Activated CD4-positive, CD25-positive, alpha-beta regulatory T cell treated with anti-CD3 and anti-CD28 coated beads, Interleukin-2, amount 50 U/mL, for 24 hours (primary cell): ENCODE measurements around the gene AUTS2.

Experiments used
- ATAC-seq, 2 donors: fragments of 150-1000 bp; cut with Tn5 transposase; one replicate each; pipeline ENCODE4 v1.10.0; 2021; ENCODE audit warnings: mild to moderate bottlenecking in 1 of 2, moderate library complexity in 1 of 2

AUTS2 gene

DNA sequence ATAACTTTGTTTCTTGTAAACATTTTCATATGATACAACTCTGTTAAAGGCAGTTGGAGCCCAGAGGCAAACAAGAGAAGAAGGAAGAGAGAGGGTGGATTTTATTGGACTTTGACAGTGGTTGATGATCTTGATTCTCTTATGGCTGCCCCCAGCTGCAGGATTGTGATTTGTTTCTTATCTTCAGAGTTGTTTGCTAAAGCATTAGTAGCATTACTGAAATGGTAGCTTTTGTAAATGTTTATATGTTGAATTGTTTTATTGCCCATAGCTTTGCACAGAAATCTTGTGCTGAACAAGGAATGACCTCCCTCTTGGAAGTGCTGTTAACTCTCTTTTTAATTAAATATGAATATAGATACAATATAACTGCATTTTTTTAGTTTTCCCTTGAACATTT is 309.4 kb downstream of the AUTS2 start:
- no peak for ATAC-seq

DNA sequence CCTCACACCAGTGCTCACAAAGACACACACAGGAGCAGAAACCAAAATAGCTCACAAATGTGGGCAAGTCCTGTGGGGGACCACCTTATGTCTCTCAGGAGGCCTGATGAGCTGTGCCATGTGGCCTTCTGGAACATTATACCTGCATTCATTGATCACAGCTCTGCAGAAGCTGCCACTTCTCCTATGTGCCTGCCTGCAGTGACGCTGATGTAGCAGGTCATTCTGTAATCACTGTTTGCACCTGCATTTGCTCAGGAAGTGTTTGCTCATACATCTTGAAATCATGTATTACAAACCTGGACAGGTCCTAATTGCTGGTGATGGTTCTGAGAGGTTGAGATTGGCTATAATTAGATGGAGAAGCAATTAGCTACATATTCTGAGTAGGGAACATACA is 310.2 kb downstream of the AUTS2 start:
- ATAC-seq, result no peak

DNA sequence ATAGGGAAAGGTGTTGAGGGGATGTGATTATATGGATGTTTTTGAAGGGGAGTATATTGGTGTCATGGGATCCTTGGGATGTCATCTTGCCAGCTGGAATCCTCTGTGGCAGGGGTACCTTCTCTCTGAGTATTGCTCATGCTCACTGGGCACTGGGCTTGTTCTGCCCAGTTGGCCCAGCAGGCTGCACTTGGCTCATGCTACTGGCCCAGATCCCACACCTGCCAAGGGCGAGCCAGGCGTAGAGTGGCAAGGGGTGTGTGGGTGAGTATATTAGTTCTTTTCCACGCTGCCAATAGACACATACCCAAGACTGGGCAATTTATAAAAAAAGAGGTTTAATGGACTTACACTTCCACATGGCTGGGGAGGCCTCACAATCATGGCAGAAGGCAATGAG is 311.9 kb downstream of the AUTS2 start:
- ATAC-seq, result no peak

DNA sequence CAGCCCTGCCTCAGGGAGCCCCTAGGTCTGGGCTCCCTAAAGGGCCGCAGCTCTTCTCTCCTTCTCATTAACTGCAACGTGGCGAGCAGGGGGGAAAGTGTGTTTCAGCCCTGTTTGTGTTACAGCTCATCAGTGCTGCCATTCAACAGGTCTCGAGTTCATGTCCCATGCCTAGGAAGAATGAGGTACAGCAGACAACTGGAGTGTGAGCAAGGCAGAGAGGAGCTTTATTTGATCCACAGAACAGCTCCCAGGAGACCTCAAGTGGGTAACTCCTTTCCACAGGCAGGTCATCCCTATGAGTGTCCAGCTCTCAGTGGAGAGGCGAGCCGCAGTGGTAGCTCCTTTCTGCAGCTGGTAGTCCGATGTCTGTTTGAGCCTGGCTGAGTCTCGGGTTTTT is 313.1 kb downstream of the AUTS2 start:
- ATAC-seq, result no peak

DNA sequence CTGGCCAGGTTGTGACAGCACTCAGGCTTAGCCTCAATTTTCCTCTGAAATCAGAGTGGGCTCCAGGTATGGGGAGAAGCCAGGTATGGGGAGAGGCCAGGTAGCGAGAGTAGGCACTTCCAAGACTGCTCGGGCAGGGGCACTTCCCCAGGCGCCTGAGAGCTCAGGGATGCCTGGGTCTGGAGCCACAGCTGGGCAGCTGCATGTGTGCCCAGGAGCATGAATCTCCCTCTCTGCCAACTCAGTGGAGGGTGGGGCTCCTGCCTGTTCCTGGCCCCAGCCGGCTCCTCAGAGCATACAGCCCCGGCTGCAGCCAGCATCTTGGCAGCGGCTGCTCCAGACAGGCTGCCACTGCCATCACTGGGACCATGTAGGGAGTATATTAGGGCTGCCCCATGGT is 313.9 kb downstream of the AUTS2 start:
- ATAC-seq, result no peak

DNA sequence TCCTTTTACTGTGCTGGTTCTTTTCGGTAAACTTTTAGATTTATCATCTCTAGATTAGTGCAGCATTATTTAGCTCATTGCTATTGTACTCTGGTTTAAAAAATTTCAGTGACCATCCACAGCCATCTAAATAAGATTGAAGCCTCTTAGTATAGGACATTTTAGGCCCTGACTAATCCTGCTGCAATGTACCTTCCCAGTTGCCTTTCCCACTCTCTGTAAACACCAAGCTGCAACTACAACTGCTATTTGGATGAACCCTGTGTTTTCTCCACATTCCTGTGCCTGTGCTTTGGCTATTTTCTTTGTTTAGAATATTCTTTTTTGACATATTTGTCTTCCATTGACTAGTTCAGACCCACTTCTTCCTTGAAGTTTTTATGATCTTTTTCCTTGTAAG is 314.6 kb downstream of the AUTS2 start:
- no peak for ATAC-seq

DNA sequence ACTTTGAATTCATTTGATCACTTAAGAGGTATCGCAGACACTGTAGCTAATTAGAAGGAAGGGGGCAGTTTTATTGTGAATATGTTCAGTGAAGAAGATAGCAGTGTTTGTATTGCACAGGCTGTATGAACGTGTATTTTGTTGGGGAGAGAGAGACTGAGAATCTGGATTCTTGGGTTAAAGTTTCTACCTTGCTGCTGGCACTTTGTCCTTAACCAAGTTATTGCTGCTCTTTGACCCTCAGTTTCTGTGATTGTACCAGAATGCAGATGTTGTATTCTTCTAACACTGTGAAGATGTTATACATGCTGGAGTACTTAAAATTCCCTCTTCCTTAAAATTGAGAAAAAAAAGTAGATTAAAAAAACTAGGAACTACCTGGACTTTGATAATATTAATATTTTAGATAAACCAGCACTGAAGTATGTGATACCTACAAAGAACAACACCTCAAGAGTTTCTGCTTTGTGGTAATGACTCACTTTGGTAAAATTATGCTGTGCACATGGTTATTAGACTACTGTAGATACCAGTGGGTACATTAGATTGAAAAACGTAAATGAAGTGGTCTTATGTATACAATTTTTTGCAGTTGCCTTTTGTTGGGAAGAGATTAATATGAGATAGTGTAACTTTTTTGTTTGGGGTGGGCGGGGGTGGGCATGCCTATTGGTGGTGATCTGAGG is 321.3 kb downstream of the AUTS2 start:
- ATAC-seq, result no peak

DNA sequence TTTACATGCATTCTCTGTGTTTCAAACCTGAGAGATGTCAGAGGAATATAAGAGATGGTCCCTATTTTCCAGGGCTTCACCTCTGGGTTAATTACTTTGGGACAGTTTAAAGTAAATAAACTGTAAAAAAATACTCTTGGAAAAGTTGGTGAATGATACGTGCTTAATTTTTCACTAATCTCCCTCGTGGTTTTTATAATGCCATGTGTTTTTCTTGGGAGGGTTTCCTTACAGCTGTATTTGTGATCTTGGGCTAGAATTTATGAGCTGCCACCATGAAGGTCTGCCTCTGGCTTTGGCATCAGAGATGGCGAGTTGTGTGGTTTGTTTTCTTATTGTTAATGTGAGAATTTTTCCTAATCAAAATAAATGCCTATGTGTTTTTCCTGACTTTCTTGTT is 322.5 kb downstream of the AUTS2 start:
- ATAC-seq, result no peak

DNA sequence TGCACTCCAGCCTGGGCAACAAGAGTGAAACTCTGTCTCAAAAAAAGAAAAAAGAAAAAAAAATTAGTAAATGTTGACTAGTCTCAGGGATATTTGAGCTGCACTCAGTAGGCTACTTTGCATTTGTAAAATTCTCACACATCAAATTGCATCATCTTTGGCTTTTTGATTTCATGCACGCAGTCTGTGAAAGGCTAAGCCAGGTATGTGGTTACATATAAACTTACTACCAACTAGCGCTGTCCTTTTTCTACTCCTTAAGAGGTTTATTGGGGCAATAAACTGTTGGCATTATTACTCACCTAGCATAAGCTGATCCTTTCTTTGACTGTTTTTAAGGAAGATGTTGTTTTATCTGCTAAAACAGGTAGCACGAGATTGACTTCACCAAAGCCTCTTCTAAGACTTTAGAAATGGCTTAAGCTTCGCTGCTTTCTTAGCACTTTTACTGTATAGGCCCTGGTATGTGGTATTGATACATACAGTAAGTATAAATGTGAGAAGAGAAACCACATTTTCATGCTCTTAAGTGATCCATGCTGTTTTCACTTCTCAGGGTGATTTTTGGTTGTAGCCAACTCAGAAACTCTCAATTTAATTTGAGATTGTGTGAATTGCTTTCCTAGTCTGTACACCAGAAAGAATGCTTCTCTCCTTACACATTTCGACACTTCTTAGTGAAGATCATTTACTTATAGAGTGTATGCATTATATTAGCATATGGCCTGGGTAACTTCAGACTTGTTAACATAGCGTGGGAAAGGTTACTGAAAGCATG is 323.9 kb downstream of the AUTS2 start:
- no peak for ATAC-seq

DNA sequence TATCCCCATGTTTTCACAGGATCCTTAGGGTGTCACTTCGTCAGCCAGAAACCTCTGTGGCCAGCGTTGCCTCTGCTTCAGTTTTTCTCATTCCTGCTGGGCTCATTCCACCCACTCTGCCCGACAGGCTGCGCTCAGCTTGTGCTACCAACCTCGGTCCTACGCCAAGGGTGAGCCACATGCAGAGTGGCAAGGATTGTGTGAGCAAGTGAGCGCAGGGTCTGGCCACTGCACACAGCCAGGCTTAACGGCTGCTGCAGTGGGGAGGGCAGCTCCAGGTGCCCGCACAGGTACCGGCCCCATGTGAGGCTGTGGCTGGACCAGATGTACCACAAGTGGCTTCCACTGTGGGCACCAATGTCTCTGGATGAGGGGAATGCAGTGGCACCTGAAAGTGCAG is 329.2 kb downstream of the AUTS2 start:
- ATAC-seq, result no peak

DNA sequence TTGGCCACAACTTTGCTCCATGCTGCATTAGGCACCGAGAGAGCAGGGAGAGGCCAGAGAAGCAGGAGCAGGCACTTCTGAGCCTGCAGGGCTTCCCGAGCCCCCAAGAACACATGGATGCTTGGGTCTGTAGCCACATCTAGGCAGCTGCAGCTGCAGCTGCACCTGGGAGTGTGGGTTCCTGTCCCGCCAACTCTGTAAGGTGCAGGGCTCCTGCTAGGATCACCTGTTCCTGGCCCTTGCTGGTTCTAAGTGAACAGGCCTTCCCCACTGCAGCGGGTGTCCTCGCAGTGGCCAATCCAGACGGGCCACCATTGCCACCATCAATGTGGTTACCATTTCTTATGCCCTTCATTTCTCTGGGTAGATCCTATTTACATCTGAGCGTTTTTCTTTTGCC is 330.3 kb downstream of the AUTS2 start:
- ATAC-seq, result no peak

DNA sequence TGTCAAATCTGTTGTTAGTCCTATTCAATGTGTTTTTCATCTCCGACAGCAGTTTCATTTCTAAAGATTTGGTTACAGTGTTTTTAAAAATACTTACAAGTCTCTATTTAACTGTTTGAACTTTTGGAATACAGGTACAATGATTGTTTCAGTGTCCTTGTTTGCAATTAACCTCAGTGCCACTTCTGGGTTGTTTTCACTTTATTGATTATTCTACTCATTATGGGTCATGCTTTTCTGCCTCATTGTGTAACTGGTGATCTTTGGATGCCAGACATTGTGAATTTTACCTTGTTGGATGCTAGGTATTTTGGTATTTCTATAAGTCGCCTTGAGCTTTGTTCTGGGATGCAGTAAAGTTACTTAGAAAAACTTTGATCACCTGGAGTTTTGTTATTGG is 331.3 kb downstream of the AUTS2 start:
- ATAC-seq, result no peak

DNA sequence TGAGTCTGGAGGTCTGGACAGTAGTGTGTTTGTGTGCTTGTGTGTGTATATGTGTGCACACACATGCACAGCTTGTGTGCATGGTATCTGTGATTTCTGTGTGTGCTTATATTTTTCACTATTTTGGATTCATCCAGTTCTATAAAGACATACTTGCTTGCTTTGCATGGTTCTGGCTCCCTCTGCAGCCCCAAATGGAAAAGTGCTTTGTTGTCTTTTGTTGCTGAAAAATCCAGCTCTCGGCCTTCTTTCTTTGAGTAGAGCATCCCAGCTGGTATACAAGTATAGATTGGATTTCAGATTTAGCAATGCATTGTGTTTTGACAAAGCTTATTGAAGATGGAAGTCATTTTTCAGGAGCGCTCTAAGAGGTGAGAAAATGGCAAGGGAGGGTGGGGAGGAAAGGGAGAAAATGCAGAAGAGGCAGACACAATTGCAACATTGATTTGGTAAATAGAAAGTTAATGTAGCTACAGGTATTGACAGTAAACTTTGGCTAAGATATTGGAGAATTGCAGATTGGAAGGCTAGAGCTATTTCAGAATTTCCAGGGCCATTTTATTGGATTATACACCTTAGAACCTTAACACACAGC is 333.9 kb downstream of the AUTS2 start:
- ATAC-seq, result no peak

DNA sequence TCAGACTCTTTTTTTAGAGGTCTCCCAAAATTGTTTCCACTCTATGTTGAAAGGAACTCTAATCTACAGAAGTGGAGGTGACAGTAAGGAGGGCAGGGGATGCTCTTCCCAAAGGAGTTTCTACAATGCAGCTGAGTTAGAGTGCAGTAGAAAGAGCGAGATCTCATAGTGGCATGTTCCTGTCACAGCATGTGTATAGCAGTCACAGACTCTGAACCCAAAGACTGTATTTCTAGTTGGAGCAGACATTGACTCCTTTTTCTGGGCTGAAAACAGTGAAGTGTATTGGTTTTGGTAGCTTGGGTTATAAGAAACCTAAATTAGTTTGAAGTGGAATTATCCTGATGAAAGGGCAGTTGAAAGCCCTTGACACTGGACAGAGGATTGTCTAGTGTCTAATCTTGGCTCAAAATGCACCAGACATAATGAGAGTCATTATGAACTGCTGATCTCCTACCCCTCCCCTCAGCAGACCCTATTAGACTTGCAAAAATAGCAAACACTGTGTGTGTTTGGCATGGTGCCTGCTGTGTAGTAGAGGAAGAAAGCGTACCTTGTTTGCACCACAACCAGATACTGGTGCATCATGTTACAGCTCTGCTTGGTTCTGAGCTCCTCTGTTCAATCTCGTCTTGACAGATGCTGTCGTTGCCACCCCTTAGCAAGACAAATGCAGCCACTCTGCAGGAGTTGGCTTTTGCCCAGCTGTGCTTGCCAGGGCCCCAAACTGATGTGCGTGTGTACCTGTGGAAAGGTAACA is 336.0 kb downstream of the AUTS2 start:
- no peak for ATAC-seq

DNA sequence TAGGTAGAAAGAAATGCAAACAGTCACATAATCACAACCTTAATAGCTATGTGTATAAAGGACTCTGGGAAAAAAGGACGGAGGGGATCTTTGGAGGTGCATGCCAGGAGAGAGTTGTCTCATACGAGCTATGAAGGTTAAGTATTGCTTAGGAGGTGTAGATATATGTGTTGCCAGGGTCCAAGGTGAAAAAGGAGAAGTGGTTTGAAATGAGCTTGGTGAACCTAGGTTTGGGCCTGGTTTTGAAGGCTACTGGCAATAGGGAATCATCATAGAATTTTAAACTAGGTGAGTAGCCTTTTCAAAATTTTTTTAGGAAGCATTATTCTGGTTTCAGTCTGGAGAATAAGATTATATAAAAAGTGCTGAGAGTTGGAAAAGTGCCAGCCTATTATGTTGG is 336.8 kb downstream of the AUTS2 start:
- no peak for ATAC-seq

DNA sequence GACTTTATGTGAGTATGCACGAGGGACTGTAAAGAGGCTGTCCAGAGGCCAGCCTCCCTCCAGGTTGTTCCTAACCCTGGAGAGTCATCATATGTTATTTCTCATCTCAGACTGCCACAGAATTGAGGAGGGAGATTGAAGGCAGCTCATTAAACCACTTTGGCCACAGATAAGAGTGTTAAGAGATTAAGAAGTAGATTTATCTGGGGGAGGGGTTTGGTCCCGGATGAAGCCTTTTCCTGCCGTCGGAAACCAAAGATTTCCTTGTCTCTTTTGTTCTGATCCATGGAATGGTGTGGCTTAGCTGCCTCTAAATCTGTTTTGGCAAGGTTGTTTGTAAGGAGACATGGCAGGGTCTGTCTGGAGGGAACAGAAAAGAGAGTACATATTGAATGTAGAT is 338.8 kb downstream of the AUTS2 start:
- ATAC-seq, result no peak

DNA sequence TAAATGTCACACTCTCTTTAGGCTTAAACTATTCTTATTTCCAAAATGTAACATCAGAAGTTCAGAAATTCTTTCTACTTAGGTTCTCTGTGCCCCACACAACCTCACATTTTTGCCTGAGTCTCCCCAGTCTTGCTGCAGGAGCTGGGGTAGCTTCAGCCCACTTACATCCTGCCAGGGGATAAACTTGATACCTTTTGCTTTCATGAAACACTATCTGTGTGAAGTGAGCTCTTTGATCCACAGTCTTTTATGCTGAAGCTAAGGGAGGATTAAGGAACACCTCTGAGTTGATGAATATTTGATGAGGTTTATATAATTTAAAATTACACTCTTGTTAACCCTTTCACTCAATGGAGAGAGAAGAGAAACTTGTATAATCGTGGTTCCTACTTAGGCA is 341.0 kb downstream of the AUTS2 start:
- no peak for ATAC-seq

DNA sequence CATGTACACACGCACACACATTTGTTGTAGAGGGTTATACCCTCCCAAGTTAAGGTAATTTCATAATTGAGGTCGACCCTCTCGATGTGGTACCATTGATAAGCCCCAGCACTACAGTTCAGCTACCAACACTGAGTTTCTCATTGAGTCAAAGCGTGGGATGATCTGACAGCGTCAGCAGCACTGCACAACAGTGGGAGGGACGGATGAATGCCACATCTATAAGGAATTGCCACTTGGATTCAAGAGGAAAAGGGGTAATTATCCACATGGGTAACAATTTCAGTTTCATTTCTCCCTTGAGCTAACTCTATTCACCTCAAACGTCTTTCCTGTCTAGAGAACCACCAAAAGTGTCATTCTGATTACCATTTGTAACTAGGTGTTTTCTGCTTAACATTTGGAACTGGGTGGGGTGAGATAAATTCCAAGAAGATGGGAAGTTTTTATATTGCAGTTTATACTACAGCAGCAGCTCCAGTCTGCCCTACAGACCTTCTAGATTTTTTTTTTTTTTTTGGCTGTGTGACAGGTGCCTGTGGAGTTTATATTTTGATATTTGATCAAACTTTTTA is 342.9 kb downstream of the AUTS2 start:
- ATAC-seq, result no peak

DNA sequence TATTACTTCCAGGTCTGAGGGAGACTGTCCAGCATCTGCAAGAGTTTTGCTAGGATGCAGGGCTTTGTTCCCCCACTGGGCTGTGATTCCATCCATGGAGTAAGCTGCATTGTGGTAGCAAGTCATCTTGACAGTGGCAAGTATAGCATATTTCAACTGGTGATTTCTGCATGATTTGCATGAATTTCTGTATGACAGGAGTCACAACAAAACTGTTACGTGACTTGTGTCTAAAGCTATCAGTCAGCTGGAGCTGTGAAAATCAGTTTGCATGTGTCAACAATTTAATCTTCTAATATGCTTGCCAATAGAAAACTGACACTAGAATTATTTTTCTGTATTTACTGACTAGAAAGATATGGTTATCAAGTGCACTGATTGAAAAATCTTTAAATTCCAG is 344.3 kb downstream of the AUTS2 start:
- ATAC-seq, result no peak

DNA sequence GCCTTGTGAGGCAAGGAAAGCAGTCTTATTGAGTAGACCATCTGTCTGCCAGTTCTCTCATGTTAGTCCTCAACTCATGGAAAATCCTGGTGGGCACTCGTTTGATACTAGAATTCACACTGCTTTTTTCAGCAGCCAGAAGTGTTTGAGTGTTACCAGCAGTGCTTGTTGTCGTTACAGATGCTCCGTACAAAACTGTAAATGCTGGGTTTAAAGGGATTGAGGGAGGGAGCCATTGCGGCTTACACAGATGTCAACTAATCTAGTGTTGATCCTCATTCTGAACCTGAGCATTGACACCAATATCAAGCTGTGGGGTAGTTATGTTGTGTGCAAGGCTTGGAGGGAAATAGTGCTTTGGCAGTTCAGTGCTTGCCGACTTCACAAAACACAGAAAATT is 348.6 kb downstream of the AUTS2 start:
- no peak for ATAC-seq

DNA sequence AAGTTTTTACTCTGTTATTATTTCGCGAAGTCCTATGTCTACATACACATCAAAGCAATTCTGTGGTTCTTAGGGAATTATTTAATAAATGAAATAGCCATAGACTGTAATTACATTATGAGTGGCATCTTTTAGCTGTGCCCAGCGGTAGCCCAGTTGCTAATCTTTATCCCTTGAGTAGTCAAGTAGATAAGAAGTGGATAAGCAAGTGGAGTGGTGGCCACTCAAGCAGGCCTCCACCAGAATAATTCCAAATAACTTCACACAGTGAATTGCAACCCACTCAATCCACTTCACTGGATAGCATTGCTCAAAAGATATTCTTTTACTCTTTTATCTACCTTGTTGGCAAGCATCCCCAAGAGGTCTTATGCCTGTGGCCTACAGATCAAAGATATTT is 349.7 kb downstream of the AUTS2 start:
- ATAC-seq, result no peak

DNA sequence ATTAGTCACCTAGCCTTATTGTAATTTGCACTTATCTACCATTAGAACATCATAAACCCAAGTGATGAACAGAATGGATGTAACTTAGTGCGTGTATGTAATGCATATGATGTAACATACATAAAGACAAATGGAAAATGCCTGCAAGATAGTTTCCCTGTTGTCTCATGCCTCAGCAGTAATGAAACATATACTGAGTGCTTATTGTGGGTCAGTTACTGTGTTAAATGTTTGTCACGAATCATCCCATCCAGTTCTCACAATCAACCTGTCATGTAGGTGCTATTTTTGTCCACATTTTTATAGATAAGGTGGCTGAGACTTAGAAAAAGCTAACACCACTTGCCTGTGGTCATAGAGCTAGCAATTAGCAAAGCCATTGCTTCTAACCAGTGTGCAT is 350.8 kb downstream of the AUTS2 start:
- ATAC-seq, result no peak

DNA sequence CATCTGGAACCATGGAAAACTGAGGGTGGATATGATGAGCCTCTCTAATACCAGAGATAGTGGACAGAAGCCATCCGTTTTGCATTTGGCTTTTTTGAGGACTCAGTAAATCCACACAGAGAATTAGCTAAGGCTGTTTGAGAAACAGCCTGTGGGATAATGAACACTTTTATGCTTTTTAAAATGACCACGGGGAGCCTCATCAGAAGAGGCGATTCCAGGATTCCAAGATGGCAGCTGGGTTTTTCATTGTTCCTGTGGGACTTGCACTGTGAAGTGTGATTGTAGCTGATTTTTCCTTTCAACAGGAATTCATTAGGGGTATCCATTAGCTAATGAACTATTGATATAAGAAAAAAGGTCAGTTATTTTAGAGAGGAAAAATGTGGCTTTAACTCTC is 353.2 kb downstream of the AUTS2 start:
- no peak for ATAC-seq
